Measurements from ENCODE around the gene POMT1.

DNA sequence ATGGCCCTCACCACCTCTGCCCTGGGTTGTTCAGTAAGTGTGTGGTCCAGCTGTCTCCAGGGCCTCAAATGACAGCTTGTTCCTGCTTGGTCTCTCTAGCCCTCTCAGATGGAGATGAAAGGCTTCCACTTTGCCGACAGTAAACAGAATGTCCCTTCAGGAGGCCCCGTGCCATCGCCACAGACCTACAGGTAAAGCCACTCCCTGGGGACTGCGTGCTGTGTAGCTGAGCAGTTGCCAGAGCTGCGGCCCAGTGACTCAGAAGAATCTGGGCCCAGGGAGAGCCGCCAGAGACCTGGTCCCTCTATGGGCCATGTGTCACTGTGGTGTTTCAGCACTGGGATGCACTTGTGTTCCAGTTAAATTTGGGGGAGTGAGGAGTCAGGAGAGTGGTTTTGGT lies 10.6 kb upstream of the POMT1 start:
- TF ChIP-seq ZNF175 (tag by site-specific recombination; IDR thresholded peaks at IDR 0.05) (no peak), ZNF510 (tag by site-specific recombination; IDR thresholded peaks at IDR 0.05; ENCODE audit: insufficient replicate concordance) (no peak), BCL11A (tag by site-specific recombination; IDR thresholded peaks at IDR 0.05; ENCODE audit: low read depth) (no peak)
- TF ChIP-seq, protein P1, sequence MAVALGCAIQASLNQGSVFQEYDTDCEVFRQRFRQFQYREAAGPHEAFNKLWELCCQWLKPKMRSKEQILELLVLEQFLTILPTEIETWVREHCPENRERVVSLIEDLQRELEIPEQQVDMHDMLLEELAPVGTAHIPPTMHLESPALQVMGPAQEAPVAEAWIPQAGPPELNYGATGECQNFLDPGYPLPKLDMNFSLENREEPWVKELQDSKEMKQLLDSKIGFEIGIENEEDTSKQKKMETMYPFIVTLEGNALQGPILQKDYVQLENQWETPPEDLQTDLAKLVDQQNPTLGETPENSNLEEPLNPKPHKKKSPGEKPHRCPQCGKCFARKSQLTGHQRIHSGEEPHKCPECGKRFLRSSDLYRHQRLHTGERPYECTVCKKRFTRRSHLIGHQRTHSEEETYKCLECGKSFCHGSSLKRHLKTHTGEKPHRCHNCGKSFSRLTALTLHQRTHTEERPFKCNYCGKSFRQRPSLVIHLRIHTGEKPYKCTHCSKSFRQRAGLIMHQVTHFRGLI (tag by site-specific recombination; IDR thresholded peaks at IDR 0.05) = no peak
- TF ChIP-seq, protein P2, sequence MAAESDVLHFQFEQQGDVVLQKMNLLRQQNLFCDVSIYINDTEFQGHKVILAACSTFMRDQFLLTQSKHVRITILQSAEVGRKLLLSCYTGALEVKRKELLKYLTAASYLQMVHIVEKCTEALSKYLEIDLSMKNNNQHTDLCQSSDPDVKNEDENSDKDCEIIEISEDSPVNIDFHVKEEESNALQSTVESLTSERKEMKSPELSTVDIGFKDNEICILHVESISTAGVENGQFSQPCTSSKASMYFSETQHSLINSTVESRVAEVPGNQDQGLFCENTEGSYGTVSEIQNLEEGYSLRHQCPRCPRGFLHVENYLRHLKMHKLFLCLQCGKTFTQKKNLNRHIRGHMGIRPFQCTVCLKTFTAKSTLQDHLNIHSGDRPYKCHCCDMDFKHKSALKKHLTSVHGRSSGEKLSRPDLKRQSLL (tag by site-specific recombination; IDR thresholded peaks at IDR 0.05) = no peak
